Measurements from ENCODE around the gene DLGAP1.

Gene DLGAP1

DNA sequence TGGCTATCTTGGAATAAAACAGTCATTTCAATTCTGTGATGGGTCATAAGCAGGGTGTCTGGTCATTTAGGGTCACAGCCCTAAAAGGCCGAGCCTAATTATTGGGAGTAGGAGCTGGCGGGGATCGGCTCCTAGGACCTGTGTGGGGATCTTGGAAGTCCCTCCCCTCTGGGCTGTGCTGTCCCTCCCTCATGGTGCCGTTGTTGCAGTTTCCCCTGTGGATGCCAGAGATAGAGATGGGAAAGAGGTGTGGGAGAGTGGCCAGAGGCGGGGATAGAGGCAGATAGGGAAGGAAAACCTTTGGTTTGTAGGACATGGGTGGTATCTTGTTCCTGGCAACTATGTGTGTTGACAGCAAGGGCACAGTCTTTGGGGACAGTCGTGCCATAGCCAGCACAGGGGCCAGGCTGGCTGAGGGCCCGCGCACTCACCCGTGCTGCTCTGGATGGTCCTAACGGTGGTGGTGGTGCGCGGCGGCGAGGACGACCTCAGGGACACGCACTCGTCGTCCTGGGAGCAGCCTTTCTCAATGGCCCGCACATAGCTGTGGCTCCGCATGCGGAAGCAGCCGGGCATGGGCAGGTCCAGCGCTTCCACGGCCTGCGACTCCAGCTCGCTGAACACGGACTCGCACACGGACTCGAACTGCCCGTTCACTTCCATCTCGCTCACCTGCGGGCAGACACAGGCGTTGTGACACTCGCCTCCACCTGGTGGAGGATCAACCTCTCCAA is 726.2 kb downstream of the DLGAP1 start:
- DNase-seq (ENCODE audit: low read depth in 1 of 2, low spot score in 1 of 2): no peak

DNA sequence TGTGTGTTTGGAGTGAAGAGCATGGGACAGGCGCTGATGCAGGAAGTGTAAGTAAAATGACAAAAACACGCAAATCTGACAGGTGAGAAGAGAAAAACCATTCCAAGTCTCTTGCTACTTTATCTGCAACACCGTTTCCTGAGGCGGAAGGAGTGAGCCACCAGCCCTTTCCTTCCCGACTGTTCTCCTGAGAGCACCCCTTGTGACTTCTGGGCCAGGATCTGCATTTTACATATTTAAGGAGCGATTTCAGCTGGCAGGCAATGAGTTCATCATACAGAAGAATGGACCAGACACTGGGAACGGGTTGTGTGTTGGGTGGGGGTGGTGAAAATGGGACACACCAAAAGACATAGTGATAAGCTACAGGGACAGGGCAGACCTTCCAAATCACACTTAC is 727.8 kb downstream of the DLGAP1 start:
- DNase-seq (ENCODE audit: low read depth in 1 of 2, low spot score in 1 of 2): no peak

DNA sequence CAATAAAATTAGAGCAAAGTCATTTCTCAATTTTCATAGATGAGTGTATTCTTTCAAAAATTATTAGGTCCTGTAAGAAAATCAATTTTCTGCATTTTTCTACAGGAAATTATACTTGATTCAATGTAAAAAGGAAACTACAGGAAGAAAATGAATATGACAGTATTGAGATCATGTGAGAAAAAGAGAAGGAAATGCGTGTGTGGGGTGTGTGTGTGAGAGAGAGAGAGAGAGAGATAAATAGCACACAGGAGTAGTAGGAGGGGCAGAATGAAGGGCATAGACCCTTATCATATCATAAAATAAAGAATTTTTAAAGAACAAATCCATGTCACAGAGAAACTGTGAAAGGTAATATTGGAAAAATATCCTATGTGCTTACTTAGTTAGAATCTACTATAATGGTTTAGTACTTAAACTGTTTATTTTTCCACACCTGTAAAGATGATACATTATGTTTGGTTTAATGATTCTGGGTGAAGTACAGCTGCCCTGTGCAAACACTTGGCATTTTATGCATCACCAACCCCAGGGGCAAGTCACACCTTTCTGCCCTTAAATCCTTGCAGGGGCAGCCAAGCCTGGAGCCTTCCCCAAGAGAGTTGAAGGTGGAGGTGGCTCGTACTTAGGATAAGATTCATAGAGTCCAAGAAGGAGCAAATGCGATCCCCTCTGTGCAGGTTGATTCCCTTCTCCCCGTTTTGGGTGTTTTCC is 728.7 kb downstream of the DLGAP1 start:
- DNase-seq (ENCODE audit: low read depth in 1 of 2, low spot score in 1 of 2): no peak

DNA sequence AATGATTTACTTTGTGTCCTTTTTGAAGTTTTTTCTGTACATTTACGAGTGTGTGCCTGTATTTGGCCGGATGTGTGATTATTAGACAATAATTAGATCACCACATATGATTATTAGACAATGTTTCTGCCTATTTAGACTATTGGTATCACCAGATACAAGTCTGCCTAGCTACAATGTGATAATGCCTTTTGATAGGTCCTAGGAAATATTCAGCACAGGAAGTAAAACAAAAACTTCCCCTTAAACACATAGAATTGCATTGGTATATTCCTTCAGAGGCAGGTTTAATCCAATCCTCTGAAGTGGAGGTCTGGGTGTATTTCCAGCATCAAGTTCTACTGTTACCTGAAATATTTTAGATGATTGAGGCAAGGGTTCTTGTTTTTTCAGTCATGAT is 730.0 kb downstream of the DLGAP1 start:
- DNase-seq (ENCODE audit: low read depth in 1 of 2, low spot score in 1 of 2): no peak

DNA sequence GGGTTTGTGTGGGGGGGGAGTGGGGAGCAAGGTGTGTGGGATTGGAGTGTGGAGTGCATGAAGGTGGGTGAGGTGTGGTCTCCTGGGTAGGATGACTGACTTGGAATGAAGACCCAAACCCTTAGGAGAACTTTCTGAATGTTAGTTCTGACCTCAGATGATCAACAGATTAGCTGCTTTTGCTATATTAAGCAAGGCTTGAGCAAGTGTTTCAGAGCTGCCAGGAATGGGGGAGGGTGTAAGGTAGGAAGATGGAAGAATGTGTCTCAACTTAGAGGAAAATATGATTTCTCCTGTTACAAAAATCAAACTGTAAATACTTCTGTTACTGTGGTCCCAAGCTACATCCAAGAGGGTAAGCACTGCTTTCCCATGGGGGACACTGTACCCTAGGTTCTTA is 731.6 kb downstream of the DLGAP1 start:
- DNase-seq (ENCODE audit: low read depth in 1 of 2, low spot score in 1 of 2): no peak

DNA sequence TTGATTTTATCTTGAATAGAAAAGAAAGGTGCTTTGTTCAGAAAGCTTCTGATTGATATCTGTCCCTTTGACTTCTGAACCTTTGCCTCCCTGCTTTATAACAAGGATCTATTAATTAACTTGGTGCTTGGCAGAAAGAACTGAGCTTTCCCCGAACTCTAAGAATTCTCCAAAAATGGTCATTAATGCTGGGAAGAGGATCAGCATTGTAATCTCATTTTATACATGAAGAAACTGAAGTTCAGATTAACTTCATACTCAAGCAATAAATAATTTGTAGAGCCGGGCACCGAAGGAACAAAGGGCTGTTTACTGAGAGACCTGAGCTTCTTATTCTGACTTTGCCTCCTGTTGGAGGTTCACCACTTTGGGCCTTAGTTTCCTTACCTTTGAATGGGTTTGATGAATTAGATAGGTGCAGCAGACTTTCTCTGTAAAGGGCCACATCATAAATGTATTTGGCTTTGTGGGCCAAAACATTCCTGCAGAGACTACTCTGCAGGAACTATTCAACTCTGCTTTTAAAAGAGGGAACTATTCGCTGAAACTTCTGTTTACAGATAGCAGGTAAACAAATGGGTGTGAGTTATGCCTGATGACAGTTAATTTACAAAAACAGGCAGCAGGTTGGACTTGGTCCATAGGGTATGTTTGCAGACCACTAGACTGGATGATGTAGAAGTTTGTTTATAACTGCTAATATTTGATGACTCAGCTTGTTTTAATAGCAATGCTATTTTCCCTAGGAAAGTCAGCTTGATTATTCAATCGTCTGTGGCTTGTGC is 732.3 kb downstream of the DLGAP1 start:
- no peak for DNase-seq (ENCODE audit: low read depth in 1 of 2, low spot score in 1 of 2)

DNA sequence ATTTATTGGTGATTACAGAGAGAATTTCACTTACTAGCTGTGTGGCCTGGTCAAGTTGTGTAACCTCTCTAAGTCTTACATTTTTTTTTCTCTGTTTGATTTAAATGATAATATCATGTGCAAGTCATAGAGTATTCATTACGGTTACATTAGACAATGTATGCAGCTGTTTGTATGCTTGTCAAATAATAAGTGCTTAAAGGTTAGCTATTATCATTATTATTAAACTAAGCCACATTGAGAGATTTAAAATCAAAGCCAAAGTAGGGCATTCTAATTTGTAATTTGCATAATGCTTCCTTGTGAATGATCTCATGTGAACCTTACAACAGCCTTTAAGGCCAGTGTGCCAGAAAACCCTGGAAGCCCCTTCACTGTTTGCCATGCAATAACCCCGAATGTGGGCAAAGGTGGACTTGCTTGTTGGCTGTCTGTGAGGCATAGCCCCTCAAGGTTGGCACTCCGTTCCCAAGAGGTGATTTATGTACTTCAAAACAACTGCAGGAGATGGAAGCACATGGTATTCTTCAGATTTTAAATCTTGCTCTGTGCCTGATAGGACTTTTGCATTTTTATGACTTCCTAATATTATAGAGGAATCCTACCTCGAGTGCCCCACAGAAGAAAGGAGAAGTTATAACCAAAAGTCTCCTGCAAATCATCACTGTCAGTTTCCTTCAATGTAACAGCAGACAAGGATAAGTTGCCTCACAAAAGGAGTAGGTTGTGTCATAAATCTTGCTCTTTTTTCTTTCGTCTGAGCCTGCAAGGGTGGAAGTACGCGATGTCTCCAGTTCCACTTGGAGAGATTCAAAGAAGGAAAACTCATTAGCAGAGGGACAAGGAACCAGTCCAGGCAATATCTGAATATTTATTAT is 733.1 kb downstream of the DLGAP1 start:
- no peak for DNase-seq (ENCODE audit: low read depth in 1 of 2, low spot score in 1 of 2)

DNA sequence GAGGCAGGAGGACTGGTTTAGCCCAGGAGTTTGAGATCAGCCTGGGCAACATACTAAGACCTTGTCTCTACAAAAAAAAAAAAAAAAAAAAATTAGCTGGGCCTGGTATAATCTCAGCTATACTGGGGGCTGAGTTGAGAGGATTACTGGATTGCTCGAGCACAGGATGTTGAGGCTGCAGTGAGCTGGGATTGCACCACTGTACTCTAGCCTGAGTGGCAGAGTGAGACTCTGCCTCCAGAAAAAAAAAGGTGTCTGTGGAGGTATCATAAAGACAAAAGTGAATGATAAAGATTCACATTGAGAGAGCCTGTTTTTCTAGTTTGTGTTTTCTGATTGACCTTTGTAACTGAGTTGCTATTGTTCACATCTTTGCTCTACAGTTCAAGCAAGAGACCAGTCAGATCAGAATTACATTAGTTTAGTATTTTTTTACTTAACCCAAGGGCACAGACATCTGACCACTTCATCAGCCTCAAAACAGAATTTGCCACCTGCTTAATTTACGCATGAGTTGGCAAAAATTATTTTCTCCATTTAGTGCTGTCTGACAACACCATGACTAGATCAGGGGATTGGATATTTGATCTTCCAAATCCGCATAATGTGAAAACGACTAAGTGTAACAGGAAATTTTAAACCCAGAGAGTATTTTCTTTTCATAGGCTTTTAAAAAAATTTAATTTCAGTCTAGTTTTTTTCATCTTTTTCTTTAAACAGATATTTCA is 734.1 kb downstream of the DLGAP1 start:
- DNase-seq (ENCODE audit: low read depth in 1 of 2, low spot score in 1 of 2): no peak

DNA sequence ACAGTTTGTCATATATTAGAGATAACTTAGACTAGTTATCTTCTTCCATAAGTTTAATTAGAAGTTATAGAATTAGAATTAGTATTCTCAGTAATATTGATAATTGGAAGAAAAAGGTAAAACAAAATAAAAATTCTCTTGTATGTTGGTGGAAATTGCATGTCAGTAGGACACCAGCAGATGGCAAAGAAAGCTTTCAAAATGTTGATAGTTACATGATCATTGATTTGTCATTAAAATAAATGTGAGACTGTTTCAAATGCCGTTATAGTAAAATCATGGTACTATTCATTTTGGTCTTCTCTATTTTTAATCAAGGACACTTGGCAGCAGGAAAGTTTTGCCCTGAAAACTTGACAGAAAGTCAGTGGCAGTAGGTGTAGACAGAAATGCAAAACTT is 734.9 kb downstream of the DLGAP1 start:
- no peak for DNase-seq (ENCODE audit: low read depth in 1 of 2, low spot score in 1 of 2)

DNA sequence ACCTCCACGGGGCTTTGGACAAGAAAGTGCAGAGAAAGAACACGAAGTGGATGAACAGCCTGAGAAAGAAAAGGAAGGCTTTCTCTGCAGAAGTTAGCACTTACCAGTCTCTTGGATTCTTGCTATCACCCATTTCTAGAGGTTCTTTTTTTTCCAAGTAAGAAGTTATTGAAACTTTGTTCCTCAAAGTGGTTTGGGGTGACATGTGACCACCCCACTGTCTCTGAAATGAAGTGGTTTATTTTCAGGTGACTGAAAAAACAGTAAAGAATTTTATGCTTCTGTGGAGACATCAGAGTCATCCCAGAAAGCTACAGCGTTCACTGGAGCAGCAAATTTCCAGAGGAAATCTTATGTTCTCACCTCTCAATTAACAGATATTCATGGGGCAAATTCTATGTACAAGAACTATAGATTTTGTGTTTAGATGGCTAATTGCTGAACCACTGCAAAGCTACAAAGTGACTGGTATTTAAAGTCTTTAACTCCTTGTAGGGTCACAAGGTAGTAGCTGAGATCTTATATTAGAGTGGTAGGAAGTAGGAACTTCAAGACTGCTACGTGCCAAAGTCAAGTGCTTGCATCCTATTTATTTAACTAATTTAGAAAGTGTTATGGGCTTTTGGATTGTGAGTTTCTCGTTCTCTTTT is 737.6 kb downstream of the DLGAP1 start:
- no peak for DNase-seq (ENCODE audit: low read depth in 1 of 2, low spot score in 1 of 2)

DNA sequence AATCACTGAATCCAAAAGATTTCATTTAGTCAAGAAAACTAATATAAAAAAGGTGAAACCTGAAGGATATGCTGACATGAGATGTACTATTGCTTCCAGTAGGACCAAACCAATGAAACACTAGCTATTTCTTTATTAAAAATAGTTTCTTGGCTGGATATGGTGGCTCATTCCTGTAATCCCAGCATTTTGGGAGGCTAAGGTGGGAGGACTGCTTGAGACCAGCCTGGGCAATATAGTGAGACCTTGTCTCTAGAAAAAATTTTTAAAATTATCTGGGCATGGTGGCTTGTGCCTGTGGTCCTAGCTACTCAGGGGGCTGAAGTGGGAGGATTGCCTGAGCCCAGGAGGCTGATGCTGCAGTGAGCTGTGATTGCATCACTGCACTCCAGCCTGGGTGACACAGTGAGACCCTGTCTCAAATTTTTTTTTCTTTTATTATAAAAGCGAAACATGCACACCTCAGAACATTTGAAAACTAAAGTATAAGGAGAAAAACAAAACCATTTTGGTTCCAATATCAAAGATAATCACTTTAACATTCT is 738.9 kb downstream of the DLGAP1 start:
- DNase-seq (ENCODE audit: low read depth in 1 of 2, low spot score in 1 of 2): no peak

DNA sequence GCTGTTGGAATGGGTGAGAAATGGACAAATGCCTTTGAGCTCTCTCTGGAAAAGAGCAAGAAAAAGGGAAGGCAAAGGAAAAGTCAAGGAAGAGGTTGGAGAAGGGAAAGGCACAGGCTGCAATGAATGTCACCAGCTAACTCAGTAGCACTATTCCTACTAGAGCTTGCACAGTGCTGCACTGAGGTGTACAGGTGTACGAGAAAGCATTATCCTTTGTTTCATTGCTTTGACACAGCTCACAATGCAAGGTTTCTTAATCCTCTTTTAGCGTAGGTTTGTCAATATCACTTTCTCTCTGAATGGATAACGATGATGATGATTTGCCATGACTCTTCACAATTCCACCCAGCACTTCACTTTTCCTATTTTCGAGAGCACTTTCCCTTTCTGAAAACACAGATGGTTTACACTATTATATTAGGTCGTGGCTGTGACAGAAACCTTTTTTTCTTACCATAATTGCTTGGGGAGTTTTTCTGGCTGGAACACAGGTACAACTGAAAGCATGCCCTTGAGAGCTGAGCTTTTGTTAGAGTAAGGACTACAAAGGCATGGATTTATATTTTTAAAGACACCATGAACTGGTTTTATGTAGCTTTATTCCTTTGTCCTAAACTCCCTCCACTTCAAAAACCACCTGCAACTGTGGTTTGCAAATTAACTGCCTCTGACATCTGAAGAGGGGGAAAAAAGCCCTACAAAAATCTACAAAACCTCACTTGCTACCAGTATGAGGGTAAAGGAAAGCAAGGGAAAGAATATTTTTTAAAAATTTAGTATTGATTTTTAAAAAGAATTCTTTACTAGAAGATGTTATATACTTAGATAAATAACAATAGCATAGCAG is 739.7 kb downstream of the DLGAP1 start:
- DNase-seq (ENCODE audit: low read depth in 1 of 2, low spot score in 1 of 2): no peak

DNA sequence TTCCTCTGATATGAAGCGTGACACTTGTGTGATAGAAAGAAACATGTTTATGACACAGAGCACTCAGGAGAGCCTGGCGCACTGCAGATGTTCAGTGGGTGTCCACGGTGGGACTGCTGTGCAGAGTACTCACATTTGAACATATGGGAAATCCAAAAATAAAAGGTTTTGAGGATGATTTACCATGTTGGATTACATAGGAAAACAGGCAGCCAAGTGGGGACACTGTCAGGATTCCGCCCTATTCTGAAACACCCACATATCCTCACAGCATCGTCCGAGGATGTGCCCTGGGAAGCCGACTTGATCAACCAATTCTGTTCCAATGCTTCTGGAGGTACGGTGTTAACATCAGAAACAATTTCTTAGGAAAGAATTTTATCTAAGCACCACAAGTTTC is 741.4 kb downstream of the DLGAP1 start:
- no peak for DNase-seq (ENCODE audit: low read depth in 1 of 2, low spot score in 1 of 2)

DNA sequence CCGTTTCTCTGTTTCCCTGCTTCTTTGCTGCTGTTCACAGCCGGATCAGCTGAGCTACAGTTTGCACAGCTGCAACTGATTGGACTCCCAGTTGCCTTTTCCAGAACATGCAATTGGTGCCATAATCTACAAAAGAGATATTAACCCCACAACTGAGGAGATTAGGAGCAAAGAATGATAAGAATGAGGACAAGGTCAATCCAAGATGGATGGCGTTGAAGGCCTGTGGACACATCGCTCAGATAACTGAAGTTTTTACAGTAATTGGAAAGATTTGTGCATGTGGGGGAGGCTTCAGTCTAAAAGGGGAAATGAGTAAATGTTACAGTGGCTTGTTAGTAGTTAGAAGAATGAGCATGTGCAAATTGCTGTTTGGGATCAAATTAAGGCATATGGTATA is 741.9 kb downstream of the DLGAP1 start:
- no peak for DNase-seq (ENCODE audit: low read depth in 1 of 2, low spot score in 1 of 2)

DNA sequence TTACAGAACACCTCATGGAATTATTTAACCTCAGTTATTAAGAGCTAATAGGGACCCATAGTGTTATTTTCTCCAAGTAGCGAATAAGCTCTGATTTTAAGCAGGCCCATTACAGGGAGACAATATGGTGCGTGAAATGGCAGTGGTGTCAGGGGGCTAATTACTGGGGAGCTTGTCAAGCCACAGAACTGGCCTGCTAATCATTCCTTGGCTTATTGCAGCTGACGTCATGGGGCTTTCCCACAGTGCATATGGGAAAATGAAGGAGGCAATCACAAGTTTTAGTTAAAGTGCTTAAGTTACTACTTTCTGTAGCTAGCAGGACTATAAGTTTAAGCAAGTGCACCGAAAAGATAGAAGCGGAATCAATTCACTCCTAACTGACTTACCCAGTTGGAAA is 742.6 kb downstream of the DLGAP1 start:
- DNase-seq (ENCODE audit: low read depth in 1 of 2, low spot score in 1 of 2): no peak

DNA sequence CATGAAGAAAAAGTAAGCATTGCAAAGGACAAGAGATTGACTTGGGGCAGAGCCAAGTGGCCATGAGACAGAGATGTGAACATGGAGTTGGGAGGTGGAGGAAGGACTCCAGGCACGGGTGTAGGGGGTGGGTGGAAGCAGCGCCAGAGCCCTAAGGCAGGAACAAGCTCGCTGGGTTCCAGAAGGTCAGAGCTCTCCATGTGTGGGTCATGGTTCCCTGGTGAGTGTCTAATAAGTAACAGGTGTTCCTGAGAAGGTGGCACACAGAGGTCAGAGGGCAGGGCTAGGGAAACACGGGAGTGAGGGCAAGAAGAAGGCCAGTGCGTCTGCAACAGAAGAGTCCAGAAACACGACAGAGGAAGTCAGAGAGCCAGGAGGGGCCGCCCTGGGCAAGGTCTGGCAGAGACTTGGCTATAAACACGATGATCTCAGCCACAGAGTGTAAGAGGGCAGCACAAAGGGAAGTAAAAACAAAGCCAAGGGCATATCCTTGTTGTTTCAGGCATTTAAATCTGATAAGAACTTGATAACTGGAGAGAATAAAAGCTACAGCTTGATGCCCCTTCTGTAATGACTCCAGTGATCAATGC is 744.3 kb downstream of the DLGAP1 start:
- DNase-seq (ENCODE audit: low read depth in 1 of 2, low spot score in 1 of 2): no peak

DNA sequence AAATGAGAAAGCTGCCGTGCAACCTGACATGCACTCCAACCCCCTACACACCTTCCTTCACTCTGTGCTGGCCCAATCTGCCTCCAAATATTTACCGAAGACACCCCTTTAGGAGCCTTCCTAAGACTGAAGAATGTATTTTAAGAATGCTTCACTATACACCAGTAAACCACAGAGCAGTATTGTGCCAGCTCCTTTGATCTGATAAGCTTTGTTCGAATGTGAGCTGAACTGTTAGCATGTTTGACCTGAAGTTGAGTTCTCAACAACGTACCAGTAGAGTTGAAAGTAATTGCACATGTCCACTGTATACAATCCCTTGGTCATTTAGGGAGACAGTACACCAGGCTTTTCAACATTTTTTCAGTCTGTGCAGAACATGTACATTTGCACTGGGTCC is 745.9 kb downstream of the DLGAP1 start:
- no peak for DNase-seq (ENCODE audit: low read depth in 1 of 2, low spot score in 1 of 2)

Measured in activated CD4-positive, alpha-beta T cell treated with anti-CD3 and anti-CD28 coated beads, Interleukin-2, amount 50 U/mL, for 24 hours (primary cell).